ENCODE measurements around the gene AK2.
A peak's percentile ranks its signal among the peaks of the same experiment; 100 is the strongest.
"Not testable (repeated sequence)": the region's sequence is repeated elsewhere in the genome, so short reads cannot be mapped to it uniquely, and the experiment has no call there.

The AK2 gene

DNA sequence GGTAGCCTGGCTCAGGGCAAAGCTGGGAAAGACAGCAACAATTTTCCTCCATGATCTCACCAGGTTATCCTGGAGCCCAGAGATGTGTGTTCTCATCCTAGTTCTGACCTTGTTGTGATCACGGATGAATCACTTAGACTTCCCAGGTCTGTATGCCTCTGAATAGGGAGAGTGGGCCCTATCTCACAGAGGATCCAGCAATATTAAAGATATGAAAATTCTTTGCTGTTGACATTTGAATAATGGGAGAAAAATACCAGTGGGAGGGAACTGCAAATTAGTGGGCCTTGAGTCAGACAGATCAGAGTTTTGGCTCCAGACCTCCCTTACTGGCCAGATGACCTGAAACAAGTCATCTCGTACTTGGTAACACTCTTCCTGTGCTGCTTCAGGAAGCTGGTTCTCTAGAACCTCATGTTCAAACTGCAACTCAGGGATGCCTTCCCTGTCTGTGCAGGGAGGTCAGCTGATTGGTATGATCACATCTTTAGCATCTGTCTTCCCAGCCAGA lies 39.2 kb downstream of the AK2 start:
- no peak for DNase-seq

DNA sequence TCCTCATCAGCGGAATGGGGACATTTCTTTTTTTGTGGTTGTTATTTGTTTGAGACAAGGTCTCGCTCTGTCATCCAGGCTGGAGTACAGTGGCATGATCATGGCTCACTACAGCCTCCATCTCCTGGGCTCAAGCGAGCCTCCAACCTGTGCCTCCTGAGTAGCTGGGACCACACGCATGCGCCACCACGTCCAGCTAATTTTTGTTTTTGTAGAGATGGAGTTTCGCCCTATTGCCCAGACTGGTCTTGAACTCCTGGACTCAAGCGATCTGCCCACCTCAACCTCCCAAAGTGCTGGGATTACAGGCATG lies 43.4 kb downstream of the AK2 start:
- not testable (repeated sequence) for DNase-seq

DNA sequence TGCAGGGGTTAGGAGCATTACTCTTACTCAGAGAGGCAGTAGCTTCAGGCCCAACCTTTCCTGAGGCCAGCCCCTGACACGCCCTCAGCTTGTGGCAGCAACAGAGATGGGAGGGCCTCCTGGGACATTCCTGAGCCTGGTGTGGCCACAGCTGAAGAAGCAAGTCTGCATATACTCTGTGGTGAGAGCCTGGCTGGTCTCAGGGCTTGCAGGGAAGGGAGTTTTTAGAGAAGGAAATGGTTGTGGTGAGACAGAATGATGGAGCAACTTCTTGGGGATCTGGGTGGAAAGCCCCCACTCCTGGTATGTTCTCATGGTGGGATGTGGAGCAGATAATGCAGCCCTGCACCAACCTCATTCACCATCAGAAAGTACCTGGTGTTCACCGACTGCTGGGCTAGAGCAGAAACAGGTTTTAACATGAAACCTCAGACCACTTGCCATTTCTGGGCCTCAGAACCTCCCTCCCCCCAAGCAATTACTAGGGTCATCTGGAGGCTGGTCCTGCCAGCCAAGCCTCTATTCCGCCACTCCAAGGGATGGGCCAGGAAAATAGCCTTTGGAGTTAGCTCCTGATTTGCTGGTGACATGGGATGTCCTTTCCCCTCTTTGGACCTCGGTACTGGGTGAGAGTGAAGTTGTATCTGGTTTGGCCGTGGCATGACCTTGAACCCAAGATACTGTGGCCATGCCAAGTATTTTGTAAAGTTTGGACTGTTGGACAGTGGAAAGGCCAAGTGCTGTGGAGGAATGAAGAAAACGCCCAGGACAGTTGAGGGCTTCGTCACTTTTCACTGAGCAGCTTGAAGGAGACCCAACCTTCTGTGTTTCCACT lies 44.0 kb downstream of the AK2 start:
- peak; percentile 83 for DNase-seq

GRCh38 chr1:32991819-32992488 lies 44.7 kb downstream of the AK2 start:
- no peak for DNase-seq

DNA sequence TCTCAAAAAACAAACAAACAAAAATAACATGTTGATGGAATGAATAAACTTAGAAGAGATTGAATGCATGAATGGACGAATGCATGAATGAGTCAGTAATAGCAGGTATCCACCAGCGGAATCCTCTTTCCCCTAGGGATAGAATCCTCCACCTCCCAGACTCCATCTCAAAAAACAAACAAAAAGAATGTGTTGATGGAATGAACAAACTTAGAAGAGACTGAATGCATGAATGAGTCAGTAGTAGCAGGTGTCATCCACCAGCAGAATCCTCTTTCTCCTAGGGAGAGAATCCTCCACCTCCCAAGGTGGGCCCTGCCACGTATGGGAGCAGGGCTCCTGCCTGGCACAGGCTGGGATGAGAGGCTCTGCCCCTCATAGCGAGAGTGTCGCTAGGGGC lies 45.3 kb downstream of the AK2 start:
- no peak for DNase-seq

GRCh38 chr1:32990887-32991286 lies 45.8 kb downstream of the AK2 start:
- DNase-seq: no peak

GRCh38 chr1:32989160-32990050 lies 47.3 kb downstream of the AK2 start:
- peak; percentile 77 for DNase-seq

GRCh38 chr1:32988665-32989064 lies 48.0 kb downstream of the AK2 start:
- no peak for DNase-seq

DNA sequence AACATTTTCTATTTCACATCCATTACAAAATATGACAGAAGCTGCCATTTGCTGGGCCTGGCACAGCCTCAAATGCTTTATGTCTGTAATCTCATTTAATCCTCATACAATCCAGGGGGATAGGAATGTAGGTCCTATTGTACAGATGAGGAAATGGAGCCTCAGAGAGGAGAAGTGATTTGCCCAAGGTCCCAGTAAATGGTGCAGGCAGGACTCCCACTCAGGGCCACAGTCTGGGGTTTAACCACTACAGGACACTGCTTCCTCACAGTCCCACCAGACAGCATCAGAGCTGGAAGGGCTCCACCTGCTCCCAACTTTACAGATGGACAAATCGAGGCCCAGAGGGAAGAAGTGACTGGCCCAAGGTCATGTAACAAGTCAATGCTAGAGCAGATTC lies 51.5 kb downstream of the AK2 start:
- DNase-seq: no peak

DNA sequence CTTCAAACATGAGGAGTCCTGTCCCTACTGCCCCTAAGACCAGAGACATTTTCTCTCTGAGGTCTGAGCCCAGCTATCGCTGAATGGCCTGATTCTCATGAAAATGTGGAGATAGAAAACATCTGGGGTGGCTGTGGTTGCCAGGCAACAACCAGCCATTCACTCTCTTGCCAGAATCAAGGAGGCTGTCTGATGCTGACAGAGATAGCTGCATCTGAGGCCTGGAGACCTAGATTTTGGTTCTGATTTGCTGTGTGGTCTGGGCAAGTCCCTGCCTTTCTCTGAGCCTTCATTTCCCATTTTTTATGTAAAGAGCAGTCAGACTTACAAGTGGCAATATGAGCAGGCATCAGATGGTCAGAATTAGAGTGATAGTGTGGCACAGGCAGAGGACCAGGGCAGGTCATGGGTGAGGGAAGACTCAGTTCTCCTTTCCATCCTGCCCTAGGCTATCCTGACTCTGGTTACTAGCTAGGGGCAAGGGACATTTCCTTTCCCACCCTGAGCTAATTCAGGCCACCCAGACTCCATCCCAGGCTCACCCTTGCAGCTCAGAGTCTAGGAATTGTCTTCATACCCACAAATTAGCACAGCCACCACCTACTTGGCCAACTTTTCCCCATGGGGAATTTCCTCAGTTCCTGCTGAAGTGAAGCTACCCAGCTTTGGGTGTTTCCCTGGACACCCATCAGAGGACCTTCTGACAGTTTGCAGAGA lies 52.1 kb downstream of the AK2 start:
- peak; percentile 78 for DNase-seq

DNA sequence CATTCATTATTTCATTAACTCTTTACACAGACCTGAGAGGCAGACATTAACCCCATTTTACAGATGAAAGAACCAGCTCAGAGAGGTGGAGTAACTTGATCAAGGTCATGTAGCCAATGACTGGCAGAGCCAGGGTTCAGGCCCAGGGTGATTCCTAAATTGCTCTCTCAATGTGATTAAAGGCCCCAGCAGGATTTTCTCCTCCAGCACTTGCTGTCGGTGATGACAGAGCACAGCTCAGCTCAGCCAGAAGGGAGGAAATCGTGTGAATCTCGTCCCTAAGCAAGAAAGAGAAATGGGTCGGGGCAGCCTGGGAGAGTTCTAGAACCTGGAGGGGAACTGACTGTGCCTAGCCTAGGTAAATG lies 52.6 kb downstream of the AK2 start:
- DNase-seq: no peak

DNA sequence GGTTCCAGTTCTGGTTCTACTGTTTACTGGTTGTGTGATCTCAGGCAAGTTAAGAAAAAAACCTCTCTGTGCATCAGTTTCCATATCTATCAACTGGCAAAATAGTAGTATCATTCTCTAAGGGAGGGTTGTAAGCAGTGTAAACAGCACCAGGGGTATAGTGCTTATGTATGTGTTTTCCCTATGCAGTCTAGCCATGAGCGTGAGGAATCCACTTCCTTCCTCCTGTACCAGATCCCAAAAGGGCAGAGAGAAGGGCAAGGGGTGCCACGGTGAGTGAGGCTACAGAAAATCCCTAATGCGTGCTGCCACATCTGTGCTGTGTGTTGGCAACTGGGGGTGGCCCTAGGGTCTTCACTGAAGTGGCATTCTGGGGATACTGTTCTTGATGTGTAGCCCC lies 53.7 kb downstream of the AK2 start:
- no peak for DNase-seq

DNA sequence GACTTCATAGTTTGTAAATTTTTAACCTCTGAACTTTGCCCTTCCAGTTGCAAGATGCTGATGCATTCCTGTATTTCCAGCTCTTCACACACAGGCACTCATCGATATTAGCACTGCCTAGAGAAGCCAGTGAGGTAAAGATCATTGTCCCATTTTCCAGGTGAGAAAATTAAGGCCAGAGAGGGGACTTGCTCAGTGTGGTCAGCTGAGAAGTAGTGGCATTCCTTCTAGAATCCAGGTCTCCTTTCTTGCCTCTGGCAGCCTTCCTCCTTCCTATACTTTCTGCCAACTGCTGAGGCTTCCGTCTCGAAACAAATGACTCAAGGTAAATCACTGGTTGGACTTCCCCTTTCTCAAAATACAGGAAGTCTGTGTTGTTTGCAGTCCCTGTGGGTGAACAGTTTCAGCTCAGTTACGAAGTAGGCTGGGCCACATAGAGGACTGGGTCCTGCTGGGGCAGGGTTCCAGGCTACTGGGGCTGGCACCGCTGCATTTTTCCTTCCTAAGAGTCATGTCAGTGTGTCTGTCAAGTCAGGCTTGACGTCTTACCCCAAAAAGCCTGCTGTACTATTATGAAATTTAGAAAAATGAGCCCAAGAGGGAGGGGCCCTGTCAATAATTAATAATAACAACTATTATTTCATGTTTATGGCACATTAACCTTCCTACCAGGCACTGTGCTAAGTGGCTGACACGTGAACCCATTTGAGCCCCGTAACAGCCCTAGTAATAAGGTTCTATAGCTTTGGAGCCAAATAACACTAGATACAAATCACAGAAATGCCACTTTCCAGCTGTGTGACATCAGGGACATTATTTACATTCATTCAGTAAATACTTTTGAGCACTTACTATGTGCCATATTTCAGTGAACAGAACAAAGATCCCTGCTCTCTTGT lies 55.4 kb downstream of the AK2 start:
- peak; percentile 85 for DNase-seq

DNA sequence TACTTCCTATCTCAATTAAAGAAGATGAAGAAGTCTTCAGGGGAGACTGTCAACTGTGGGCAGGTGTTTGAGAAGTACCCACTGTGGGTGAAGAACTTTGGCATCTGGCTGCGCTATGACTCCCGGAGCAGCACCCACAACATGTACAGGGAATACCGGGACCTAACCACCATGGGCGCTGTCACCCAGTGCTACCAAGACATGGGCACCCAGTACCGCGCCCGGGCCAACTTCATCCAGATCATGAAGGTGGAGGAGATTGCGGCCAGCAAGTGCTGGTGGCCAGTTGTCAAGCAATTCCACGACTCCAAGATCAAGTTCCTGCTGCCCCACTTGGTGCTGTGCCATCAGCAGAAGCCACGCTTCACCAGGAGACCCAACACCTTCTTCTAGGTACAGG lies 56.6 kb downstream of the AK2 start:
- no peak for DNase-seq

GRCh38 chr1:32978854-32979253 lies 57.8 kb downstream of the AK2 start:
- peak; percentile 22 for DNase-seq

DNA sequence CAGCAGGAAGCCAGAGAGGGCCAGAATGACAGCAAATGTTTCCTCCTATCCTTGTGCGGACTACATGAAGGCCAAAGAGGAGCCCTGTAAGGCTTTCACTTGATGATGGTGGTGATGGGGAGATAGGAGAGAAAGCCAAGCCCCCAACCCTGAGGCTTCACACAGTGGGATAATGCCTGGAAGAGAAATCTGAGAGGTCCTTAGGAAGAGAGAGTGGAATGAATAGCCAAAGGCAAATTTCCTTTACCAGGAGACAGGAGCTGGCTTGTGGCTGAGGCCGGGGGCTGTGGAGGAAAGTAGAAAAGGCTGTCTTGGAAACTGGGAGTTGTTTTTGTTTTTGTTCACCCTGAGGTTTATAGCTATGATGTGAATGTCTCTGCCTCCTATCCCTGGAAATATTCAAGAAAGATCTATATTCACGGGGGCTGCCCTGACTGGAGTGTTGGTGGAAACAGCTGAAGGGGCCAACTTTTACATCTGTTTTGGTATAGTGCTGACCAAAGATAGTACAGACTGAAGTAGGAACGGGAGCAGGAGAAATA lies 59.1 kb downstream of the AK2 start:
- no peak for DNase-seq

- not testable (repeated sequence) for DNase-seq
These were observed 61.6 kb downstream of the AK2 start for GRCh38 chr1:32975055-32975454.

GRCh38 chr1:32973458-32973857 lies 63.2 kb downstream of the AK2 start:
- DNase-seq: not testable (repeated sequence)

DNA sequence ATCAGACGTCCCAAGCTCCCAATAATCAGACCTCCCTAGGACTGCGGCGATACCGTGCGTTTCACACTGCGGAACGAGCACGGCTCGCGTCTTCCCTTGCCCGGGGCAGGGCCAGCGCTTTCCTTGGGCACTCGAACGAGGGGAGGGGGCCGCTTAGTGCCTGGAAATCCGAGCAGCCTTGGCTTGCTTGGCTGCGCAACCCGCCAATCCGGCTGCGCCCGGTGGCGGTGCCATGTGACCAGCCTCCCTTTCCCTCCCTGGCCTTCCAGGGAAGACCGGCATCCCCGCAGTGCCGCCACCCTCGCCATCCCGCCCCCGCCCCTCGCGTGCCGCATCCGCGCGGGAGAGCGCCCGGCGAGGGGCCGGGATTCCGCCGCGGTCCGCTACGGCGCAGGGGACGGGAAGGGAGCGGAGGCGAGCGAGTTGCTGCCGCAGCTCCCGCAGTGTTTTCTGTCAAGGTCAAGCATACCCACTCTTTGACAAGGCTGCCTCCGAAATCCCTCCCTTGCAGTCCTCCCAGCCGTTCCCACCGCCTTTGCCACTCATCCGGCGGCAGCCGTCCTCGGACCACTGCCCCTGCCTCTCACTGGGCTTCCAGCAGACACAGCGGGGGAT lies 63.8 kb downstream of the AK2 start:
- no peak for DNase-seq

GRCh38 chr1:32971576-32971975 lies 65.1 kb downstream of the AK2 start:
- no peak for DNase-seq

- DNase-seq: no peak
These were observed 65.5 kb downstream of the AK2 start for GRCh38 chr1:32971156-32971555.
